HFF-Myc (cell line): Measurements from ENCODE around the gene COQ5.
A peak's percentile ranks its signal among the peaks of the same experiment; 100 is the strongest.
"Not testable (repeated sequence)": the region's sequence is repeated elsewhere in the genome, so short reads cannot be mapped to it uniquely, and the experiment has no call there.

ENCODE experiments used
- DNase-seq: peaks from one replicate; pipeline ENCODE4 v3.0.0-alpha.2; 2011; ENCODE audit warnings: low read depth; ENCODE audit errors: extremely low read depth
- H3K4me3 ChIP-seq: replicated peaks from 2 replicates; pipeline ENCODE4 v1.5.1; 2011; ENCODE audit warnings: low read depth, mild to moderate bottlenecking, control low read depth, low read length
- TF ChIP-seq, protein P1 (sequence below): IDR thresholded peaks from 2 replicates; pipeline ENCODE4 v1.5.1; 2012; ENCODE audit warnings: mild to moderate bottlenecking, low read depth, low read length, control low read depth; ENCODE audit errors: missing control alignments

The COQ5 gene

GRCh38 chr12:120538281-120539156 lies 9.6 kb upstream of the COQ5 start:
- H3K4me3 ChIP-seq, result peak overlapping the region; percentile 84
- no peak for DNase-seq
- TF ChIP-seq, protein P1, sequence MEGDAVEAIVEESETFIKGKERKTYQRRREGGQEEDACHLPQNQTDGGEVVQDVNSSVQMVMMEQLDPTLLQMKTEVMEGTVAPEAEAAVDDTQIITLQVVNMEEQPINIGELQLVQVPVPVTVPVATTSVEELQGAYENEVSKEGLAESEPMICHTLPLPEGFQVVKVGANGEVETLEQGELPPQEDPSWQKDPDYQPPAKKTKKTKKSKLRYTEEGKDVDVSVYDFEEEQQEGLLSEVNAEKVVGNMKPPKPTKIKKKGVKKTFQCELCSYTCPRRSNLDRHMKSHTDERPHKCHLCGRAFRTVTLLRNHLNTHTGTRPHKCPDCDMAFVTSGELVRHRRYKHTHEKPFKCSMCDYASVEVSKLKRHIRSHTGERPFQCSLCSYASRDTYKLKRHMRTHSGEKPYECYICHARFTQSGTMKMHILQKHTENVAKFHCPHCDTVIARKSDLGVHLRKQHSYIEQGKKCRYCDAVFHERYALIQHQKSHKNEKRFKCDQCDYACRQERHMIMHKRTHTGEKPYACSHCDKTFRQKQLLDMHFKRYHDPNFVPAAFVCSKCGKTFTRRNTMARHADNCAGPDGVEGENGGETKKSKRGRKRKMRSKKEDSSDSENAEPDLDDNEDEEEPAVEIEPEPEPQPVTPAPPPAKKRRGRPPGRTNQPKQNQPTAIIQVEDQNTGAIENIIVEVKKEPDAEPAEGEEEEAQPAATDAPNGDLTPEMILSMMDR, result no peak

DNA sequence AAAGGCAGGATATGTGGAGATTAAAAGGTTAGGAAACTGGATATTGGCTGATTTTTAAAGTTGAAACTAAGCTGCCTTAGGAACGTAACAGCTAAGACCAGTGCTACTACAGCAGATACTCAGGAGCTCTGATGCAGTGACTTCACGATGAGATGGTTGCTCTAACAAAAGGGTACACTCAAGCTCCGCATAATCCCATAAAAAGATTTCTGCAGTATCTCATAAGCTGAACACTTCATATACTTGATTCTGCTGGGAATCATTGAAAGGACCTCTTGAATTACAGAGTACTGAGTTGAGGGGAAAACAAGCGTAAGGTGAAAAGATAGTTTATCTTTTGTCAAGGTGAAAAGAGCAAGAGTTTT lies 8.9 kb upstream of the COQ5 start:
- peak overlapping the region; percentile 84 for H3K4me3 ChIP-seq
- DNase-seq, result no peak
- TF ChIP-seq, protein P1, result no peak

DNA sequence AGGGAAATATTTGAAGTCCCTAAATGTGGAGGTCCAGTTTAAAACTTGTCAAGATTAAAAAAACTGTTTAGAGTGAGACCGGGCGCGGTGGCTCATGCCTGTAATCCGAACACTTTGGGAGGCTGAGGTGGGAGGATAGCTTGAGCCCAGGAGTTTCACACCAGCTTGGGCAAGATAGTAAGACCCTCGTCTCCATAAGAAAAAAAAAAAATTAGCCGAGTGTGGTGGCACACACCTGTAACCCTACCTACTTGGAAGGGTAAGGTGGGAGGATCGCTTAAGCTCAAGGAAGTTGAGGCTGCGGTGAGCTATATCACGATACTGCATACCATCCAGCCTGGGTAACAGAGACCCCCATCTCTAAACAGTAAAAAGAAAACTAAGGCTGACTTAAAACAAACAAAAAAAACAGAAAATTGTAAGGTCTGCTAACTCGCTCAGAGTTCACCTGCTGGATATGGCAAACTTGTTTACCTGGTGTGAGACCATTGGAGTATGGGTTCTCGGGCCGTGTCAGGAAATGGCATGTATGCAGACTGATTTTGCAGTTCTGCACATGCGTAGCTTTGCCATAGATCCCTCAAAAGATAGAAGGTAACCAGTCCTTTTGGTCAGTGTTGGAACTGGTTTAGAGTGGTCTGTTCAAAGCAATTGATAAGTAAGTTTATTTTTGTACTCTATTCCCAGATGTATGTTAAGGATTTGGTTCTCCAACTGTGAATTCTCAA lies 7.3 kb upstream of the COQ5 start:
- TF ChIP-seq, protein P1, result no peak
- H3K4me3 ChIP-seq, result peak overlapping the region; percentile 84
- no peak for DNase-seq

GRCh38 chr12:120534703-120535655 lies 6.0 kb upstream of the COQ5 start:
- TF ChIP-seq, protein P1, result no peak
- H3K4me3 ChIP-seq, result peak overlapping the region; percentile 84
- DNase-seq, result no peak

GRCh38 chr12:120534203-120534702 lies 5.3 kb upstream of the COQ5 start, which contains the start of gene RNF10:
Gene RNF10 (plus strand): TSS chr12:120534356. CDS start chr12:120534812, 456 bp downstream.
- DNase-seq, result peak; percentile 80
- TF ChIP-seq, protein P1, result no peak
- peak within 1 kb of the TSS; percentile 84 for H3K4me3 ChIP-seq

DNA sequence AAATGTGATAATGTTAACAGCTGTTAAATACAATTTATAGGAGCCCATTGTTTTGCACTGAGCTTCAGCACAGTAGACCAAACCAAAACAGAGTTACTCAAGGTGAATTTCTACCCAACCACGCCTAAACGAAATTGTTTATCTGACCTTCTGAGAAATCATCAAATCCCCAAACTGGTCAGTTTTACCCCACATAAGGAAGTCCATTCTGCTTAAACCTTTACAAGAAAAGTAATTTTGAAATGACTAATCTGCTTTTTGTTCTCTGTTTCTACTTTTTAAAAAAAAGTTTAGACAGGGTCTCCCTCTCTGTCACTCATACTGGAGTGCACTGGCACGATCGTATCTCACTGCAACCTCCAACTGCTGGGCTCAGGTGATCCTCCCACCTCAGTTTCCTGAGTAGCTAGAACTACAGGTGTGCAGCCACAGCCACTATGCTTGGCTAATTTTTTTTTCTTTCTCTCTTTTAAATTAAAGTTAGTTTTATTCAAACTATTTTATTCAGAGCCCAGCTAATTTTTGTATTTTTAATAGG lies 3.8 kb upstream of the COQ5 start:
- DNase-seq, result no peak
- H3K4me3 ChIP-seq, result no peak overlapping the region
- TF ChIP-seq, protein P1, result no peak

GRCh38 chr12:120530418-120530761 lies 1.4 kb upstream of the COQ5 start:
- not testable (repeated sequence) for DNase-seq
- H3K4me3 ChIP-seq, result peak overlapping the region; percentile 93
